HepG2 (cell line): Measurements from ENCODE around the gene MPST. TPM values are rescaled to one million over a fixed set of nuclear protein-coding genes. Genes with fewer than 3 reads are reported as not detected.
A peak's percentile ranks its signal among the peaks of the same experiment; 100 is the strongest.

Experiments
- AHR ChIP-seq: IDR thresholded peaks from 2 replicates; pipeline ENCODE4 v1.6.1; 2018; ENCODE audit warnings: missing genetic modification reagents, missing compliant biosample characterization
- BORCS8-MEF2B ChIP-seq: sonication (generic); formaldehyde crosslinking; IDR thresholded peaks from 2 replicates; pipeline ENCODE4 v1.8.0; 2022; ENCODE audit warnings: mild to moderate bottlenecking, missing genetic modification reagents
- FOXA3 ChIP-seq: IDR thresholded peaks from 2 replicates; pipeline ENCODE4 v1.6.1; 2016; ENCODE audit warnings: missing genetic modification reagents, missing compliant biosample characterization
- FOXC1 ChIP-seq: sonication (generic); formaldehyde crosslinking; IDR thresholded peaks from 2 replicates; pipeline ENCODE4 v1.8.0; 2022; ENCODE audit warnings: mild to moderate bottlenecking, missing genetic modification reagents, borderline replicate concordance
- FOXK2 ChIP-seq: fragments of 450-650 bp; IDR thresholded peaks from 2 replicates; pipeline ENCODE4 v1.6.1; 2016
- HDAC1 ChIP-seq: sonication (generic); formaldehyde crosslinking; IDR thresholded peaks from 2 replicates; pipeline ENCODE4 v1.5.1; 2020; ENCODE audit warnings: mild to moderate bottlenecking, missing genetic modification reagents
- KDM1A ChIP-seq: IDR thresholded peaks from 2 replicates; pipeline ENCODE4 v1.6.1; 2016; ENCODE audit warnings: missing compliant biosample characterization
- MIXL1 ChIP-seq: IDR thresholded peaks from 2 replicates; pipeline ENCODE4 v1.6.1; 2016
- MYC ChIP-seq: sonication (generic); formaldehyde crosslinking; IDR thresholded peaks from 2 replicates; pipeline ENCODE4 v1.9.0; 2021; ENCODE audit warnings: missing genetic modification reagents, borderline replicate concordance
- NFYC ChIP-seq: IDR thresholded peaks from 2 replicates; pipeline ENCODE4 v1.6.1; 2016; ENCODE audit warnings: missing genetic modification reagents, missing compliant biosample characterization
- PAF1 ChIP-seq: IDR thresholded peaks from 2 replicates; pipeline ENCODE4 v1.6.1; 2016; ENCODE audit warnings: missing genetic modification reagents, missing compliant biosample characterization
- PCBP1 ChIP-seq: fragments of 200-400 bp; formaldehyde crosslinking; IDR thresholded peaks from 2 replicates; pipeline ENCODE4 v1.6.1; 2017; ENCODE audit warnings: mild to moderate bottlenecking, low read depth, low read length, borderline replicate concordance
- RELA ChIP-seq: sonication (generic); formaldehyde crosslinking; IDR thresholded peaks from 2 replicates; pipeline ENCODE4 v1.4.0; 2020; ENCODE audit warnings: missing genetic modification reagents
- SOX13 ChIP-seq, 3 experiments: fragments of 450-650 bp in 1 of 3; sonication (generic) in 1 of 3; formaldehyde crosslinking in 1 of 3; IDR thresholded peaks in 2 of 3; conservative IDR thresholded peaks in 1 of 3; 2 replicates each; pipeline versions ENCODE4 v1.5.0 to v1.6.1; 2016 to 2020; ENCODE audit warnings: antibody characterized with exemption in 1 of 3, mild to moderate bottlenecking in 1 of 3, missing compliant biosample characterization in 1 of 3, missing genetic modification reagents in 1 of 3, moderate library complexity in 1 of 3
- TBX2 ChIP-seq: sonication (generic); formaldehyde crosslinking; IDR thresholded peaks from 2 replicates; pipeline ENCODE4 v1.5.0; 2020; ENCODE audit warnings: missing genetic modification reagents, mild to moderate bottlenecking, borderline replicate concordance
- TCF7L2 ChIP-seq: IDR thresholded peaks from 2 replicates; pipeline ENCODE4 v1.6.1; 2011; ENCODE audit warnings: mild to moderate bottlenecking, low read depth, low read length, moderate library complexity
- TEAD2 ChIP-seq: sonication (generic); formaldehyde crosslinking; IDR thresholded peaks from 2 replicates; pipeline ENCODE4 v1.9.0; 2021; ENCODE audit warnings: missing genetic modification reagents
- TEAD3 ChIP-seq: optimal IDR thresholded peaks from 2 replicates; pipeline ENCODE3; 2016; ENCODE audit warnings: borderline replicate concordance
- ZNF317 ChIP-seq: sonication (generic); formaldehyde crosslinking; IDR thresholded peaks from 2 replicates; pipeline ENCODE4 v1.5.0; 2020; ENCODE audit warnings: mild to moderate bottlenecking, missing genetic modification reagents
- ZNF333 ChIP-seq: sonication (generic); formaldehyde crosslinking; IDR thresholded peaks from 2 replicates; pipeline ENCODE4 v1.4.0; 2020; ENCODE audit warnings: mild to moderate bottlenecking, missing genetic modification reagents, borderline replicate concordance
- ZNF598 ChIP-seq: sonication (generic); formaldehyde crosslinking; IDR thresholded peaks from 2 replicates; pipeline ENCODE4 v1.5.1; 2020; ENCODE audit warnings: mild to moderate bottlenecking, missing genetic modification reagents, borderline replicate concordance
- ZNF709 ChIP-seq: sonication (generic); formaldehyde crosslinking; IDR thresholded peaks from 2 replicates; pipeline ENCODE4 v1.5.0; 2020; ENCODE audit warnings: mild to moderate bottlenecking, missing genetic modification reagents
- ZSCAN25 ChIP-seq: sonication (generic); formaldehyde crosslinking; IDR thresholded peaks from 2 replicates; pipeline ENCODE4 v1.8.0; 2022; ENCODE audit warnings: mild to moderate bottlenecking, missing genetic modification reagents
- polyA plus RNA-seq, 8 experiments: library from polyadenylated mRNA; depleted of rRNA in 3 of 8; stranded (reverse) in 7 of 8; unstranded in 1 of 8; fragments of >200 nt; fragmentation: Illumina TruSeq in 4 of 8; extraction: Trizol in 4 of 8; gene quantifications; 2 replicates each; pipeline versions ENCODE4 v1.2.1 to v1.2.3, GENCODE V29; 2011 to 2016; ENCODE audit warnings: low read depth in 4 of 8, missing spikeins in 1 of 8, mixed read lengths in 1 of 8; ENCODE audit not compliant: insufficient read depth in 1 of 8
- total RNA-seq, 5 experiments: library from RNA; depleted of rRNA; stranded (reverse); fragments of >200 nt; fragmentation: Illumina TruSeq; extraction: Trizol; gene quantifications; 2 replicates each; pipeline ENCODE4 v1.2.3, GENCODE V29; 2016; ENCODE audit warnings: low read depth in 1 of 5
- TF ChIP-seq, protein P1 (sequence below): sonication (generic); formaldehyde crosslinking; IDR thresholded peaks from 2 replicates; pipeline ENCODE4 v1.4.0; 2020; ENCODE audit warnings: missing genetic modification reagents, mild to moderate bottlenecking, borderline replicate concordance
- TF ChIP-seq, protein P2 (sequence below): sonication (generic); formaldehyde crosslinking; IDR thresholded peaks from 2 replicates; pipeline ENCODE4 v1.5.0; 2020; ENCODE audit warnings: mild to moderate bottlenecking, missing genetic modification reagents

Gene MPST
- total and polyA plus RNA-seq, 2 of the 13 experiments (the other 11 are each of a cell fraction or from before 2014, with no cell fraction given), result 133 to 141 TPM

DNA sequence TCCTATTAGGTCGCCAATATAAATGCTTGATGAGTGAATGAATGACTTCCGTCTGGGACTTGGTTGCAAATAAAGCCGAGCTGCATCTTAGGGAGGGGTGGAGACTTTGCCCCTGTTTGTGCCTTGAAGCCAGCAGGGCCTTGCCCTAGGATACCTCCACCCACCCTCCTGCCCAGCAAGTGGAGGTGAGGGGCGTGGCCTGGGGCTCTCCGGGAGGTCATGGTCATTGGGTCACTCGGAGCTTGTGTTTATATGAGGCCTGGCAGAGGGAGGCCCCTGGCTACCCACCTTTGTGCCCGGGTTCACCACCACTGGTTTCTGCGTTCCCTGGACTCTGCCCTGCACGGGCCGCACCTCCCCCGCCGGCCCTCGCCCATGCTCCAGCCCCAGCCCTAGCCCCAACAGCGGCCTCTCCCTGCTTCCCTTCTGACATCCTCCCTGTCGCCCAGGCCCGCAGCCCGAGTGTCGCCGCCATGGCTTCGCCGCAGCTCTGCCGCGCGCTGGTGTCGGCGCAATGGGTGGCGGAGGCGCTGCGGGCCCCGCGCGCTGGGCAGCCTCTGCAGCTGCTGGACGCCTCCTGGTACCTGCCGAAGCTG lies 4.3 kb downstream of the MPST start (continued):
- TF ChIP-seq SOX13 (IDR thresholded peaks at IDR 0.05), result no peak
- peak in 1 of 2 experiments; percentile 55; a peak in 2 of 4 replicates for TF ChIP-seq SOX13 (CRISPR knock-in tag; conservative IDR thresholded peaks at IDR 0.05 in 1 of 2, IDR thresholded peaks at IDR 0.05 in 1 of 2)
- TF ChIP-seq, protein P1, sequence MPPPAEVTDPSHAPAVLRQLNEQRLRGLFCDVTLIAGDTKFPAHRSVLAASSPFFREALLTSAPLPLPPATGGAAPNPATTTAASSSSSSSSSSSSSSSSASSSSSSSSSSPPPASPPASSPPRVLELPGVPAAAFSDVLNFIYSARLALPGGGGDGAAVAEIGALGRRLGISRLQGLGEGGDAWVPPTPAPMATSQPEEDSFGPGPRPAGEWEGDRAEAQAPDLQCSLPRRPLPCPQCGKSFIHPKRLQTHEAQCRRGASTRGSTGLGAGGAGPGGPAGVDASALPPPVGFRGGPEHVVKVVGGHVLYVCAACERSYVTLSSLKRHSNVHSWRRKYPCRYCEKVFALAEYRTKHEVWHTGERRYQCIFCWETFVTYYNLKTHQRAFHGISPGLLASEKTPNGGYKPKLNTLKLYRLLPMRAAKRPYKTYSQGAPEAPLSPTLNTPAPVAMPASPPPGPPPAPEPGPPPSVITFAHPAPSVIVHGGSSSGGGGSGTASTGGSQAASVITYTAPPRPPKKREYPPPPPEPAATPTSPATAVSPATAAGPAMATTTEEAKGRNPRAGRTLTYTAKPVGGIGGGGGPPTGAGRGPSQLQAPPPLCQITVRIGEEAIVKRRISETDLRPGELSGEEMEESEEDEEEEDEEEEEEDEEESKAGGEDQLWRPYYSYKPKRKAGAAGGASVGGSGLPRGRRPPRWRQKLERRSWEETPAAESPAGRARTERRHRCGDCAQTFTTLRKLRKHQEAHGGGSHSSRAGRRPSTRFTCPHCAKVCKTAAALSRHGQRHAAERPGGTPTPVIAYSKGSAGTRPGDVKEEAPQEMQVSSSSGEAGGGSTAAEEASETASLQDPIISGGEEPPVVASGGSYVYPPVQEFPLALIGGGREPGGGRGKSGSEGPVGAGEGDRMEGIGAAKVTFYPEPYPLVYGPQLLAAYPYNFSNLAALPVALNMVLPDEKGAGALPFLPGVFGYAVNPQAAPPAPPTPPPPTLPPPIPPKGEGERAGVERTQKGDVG (CRISPR knock-in tag), result peak; percentile 72; the same call in 1 of the 2 replicates
- no peak for TF ChIP-seq TEAD2 (CRISPR knock-in tag)
- TF ChIP-seq FOXK2, result no peak
- TF ChIP-seq, protein P2, sequence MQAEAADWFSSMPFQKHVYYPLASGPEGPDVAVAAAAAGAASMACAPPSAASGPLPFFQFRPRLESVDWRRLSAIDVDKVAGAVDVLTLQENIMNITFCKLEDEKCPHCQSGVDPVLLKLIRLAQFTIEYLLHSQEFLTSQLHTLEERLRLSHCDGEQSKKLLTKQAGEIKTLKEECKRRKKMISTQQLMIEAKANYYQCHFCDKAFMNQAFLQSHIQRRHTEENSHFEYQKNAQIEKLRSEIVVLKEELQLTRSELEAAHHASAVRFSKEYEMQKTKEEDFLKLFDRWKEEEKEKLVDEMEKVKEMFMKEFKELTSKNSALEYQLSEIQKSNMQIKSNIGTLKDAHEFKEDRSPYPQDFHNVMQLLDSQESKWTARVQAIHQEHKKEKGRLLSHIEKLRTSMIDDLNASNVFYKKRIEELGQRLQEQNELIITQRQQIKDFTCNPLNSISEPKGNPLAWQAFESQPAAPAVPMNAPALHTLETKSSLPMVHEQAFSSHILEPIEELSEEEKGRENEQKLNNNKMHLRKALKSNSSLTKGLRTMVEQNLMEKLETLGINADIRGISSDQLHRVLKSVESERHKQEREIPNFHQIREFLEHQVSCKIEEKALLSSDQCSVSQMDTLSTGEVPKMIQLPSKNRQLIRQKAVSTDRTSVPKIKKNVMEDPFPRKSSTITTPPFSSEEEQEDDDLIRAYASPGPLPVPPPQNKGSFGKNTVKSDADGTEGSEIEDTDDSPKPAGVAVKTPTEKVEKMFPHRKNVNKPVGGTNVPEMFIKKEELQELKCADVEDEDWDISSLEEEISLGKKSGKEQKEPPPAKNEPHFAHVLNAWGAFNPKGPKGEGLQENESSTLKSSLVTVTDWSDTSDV (CRISPR knock-in tag), result no peak
- no peak for TF ChIP-seq NFYC (CRISPR knock-in tag)
- peak; percentile 73 for TF ChIP-seq MYC (CRISPR knock-in tag)
- no peak for TF ChIP-seq PAF1 (CRISPR knock-in tag)
- 0 out of 2 replicates have a peak, but pooled peaks have one; percentile 53 for TF ChIP-seq AHR (CRISPR knock-in tag)
- TF ChIP-seq HDAC1 (CRISPR knock-in tag), result peak; percentile 32; the same call in 1 of the 2 replicates
- TF ChIP-seq PCBP1, result peak; percentile 87; the same call in 1 of the 2 replicates
- peak; percentile 31; the same call in 1 of the 2 replicates for TF ChIP-seq TBX2 (CRISPR knock-in tag)
- no peak for TF ChIP-seq ZNF709 (CRISPR knock-in tag)
- TF ChIP-seq MIXL1 (CRISPR knock-in tag), result no peak
- TF ChIP-seq ZNF317 (CRISPR knock-in tag), result peak; percentile 77; the same call in 1 of the 2 replicates
- no peak for TF ChIP-seq RELA
- 0 out of 2 replicates have a peak, but pooled peaks have one; percentile 8 for TF ChIP-seq KDM1A (CRISPR knock-in tag)
- TF ChIP-seq ZNF598 (CRISPR knock-in tag), result no peak
- TF ChIP-seq TCF7L2, result no peak
- peak; percentile 96 for TF ChIP-seq ZSCAN25 (CRISPR knock-in tag)
- no peak for TF ChIP-seq ZNF333 (CRISPR knock-in tag)
- TF ChIP-seq FOXC1 (CRISPR knock-in tag), result peak; percentile 73; the same call in 1 of the 2 replicates
- peak; percentile 58 for TF ChIP-seq FOXA3 (CRISPR knock-in tag)
- TF ChIP-seq TEAD3 (CRISPR knock-in tag), result no peak
- TF ChIP-seq BORCS8-MEF2B (CRISPR knock-in tag), result peak; percentile 46; the same call in 1 of the 2 replicates
